NCI-H2171 treated with DMSO at 0.1 percent for 48 hours (cell line): Measurements from ENCODE around the gene MSANTD1.

Experiments
- DNase-seq: peaks from one replicate; lab custom pipeline; 2025; lab: John Stamatoyannopoulos, UW

MSANTD1 gene

GRCh38 chr4:3248178-3248480 is 830 bp upstream of the MSANTD1 start:
- DNase-seq = no peak

GRCh38 chr4:3249711-3250437 is 915 bp downstream of the MSANTD1 start:
- no peak for DNase-seq

GRCh38 chr4:3250438-3250955 is 1.5 kb downstream of the MSANTD1 start:
- DNase-seq = no peak

GRCh38 chr4:3250956-3251690 is 2.2 kb downstream of the MSANTD1 start:
- DNase-seq = no peak

GRCh38 chr4:3251691-3252479 is 2.9 kb downstream of the MSANTD1 start:
- no peak for DNase-seq

GRCh38 chr4:3252480-3252828 is 3.5 kb downstream of the MSANTD1 start:
- no peak for DNase-seq

- no peak for DNase-seq
Measured at GRCh38 chr4:3252831-3253641, 4.1 kb downstream of the MSANTD1 start.

GRCh38 chr4:3253808-3254207 is 4.8 kb downstream of the MSANTD1 start:
- DNase-seq = no peak

- no peak for DNase-seq
Measured at GRCh38 chr4:3254302-3255131, 5.6 kb downstream of the MSANTD1 start.

- no peak for DNase-seq
Measured at GRCh38 chr4:3255611-3256186, 6.7 kb downstream of the MSANTD1 start.

GRCh38 chr4:3256230-3257102 is 7.5 kb downstream of the MSANTD1 start:
- no peak for DNase-seq

- peak; percentile 76 for DNase-seq
Measured at GRCh38 chr4:3257103-3257555, 8.2 kb downstream of the MSANTD1 start.

GRCh38 chr4:3257556-3258482 is 8.9 kb downstream of the MSANTD1 start:
- peak; percentile 41 for DNase-seq

GRCh38 chr4:3261411-3262207 is 12.7 kb downstream of the MSANTD1 start:
- DNase-seq = no peak

GRCh38 chr4:3262208-3263052 is 13.5 kb downstream of the MSANTD1 start:
- no peak for DNase-seq

- DNase-seq = no peak
Measured at GRCh38 chr4:3263053-3263875, 14.3 kb downstream of the MSANTD1 start.
